ENCODE results near the gene PLP2.

GRCh38 chrX:49204017-49204416 lies 32.3 kb downstream of the PLP2 start:
- TF ChIP-seq, protein P1, sequence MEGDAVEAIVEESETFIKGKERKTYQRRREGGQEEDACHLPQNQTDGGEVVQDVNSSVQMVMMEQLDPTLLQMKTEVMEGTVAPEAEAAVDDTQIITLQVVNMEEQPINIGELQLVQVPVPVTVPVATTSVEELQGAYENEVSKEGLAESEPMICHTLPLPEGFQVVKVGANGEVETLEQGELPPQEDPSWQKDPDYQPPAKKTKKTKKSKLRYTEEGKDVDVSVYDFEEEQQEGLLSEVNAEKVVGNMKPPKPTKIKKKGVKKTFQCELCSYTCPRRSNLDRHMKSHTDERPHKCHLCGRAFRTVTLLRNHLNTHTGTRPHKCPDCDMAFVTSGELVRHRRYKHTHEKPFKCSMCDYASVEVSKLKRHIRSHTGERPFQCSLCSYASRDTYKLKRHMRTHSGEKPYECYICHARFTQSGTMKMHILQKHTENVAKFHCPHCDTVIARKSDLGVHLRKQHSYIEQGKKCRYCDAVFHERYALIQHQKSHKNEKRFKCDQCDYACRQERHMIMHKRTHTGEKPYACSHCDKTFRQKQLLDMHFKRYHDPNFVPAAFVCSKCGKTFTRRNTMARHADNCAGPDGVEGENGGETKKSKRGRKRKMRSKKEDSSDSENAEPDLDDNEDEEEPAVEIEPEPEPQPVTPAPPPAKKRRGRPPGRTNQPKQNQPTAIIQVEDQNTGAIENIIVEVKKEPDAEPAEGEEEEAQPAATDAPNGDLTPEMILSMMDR (IDR thresholded peaks at IDR 0.05; ENCODE audit: low read length), result no peak
- TF ChIP-seq EZH2 (IDR thresholded peaks at IDR 0.05; ENCODE audit: borderline replicate concordance, low read length), result no peak

Measured in OCI-LY1 (cell line).